HUES6 (cell line): ENCODE data around the gene GTPBP6.

ENCODE experiments used
- H3K27ac ChIP-seq: 2 replicates; pipeline ENCODE4 v1.7.0; 2013; ENCODE audit warnings: low read depth, mild to moderate bottlenecking, low read length, inconsistent platforms
- H3K27me3 ChIP-seq: 2 replicates; pipeline ENCODE4 v1.6.1; 2013; ENCODE audit warnings: low read length; ENCODE audit not compliant: control insufficient read depth, insufficient read depth
- H3K36me3 ChIP-seq: 2 replicates; pipeline ENCODE4 v1.6.1; 2013; ENCODE audit warnings: low read length; ENCODE audit not compliant: control insufficient read depth, insufficient read depth
- H3K4me1 ChIP-seq: 2 replicates; pipeline ENCODE4 v1.6.1; 2013; ENCODE audit warnings: low read length; ENCODE audit not compliant: control insufficient read depth, insufficient read depth
- H3K4me3 ChIP-seq: 2 replicates; pipeline ENCODE4 v1.5.1; 2013; ENCODE audit warnings: low read depth, low read length
- H3K9ac ChIP-seq: one replicate; pipeline ENCODE4 v1.6.1; 2013; ENCODE audit warnings: mild to moderate bottlenecking, low read length
- H3K9me3 ChIP-seq: 2 replicates; pipeline ENCODE4 v1.6.1; 2013; ENCODE audit warnings: low read depth, low read length; ENCODE audit not compliant: control insufficient read depth, insufficient read depth

GTPBP6 gene

DNA sequence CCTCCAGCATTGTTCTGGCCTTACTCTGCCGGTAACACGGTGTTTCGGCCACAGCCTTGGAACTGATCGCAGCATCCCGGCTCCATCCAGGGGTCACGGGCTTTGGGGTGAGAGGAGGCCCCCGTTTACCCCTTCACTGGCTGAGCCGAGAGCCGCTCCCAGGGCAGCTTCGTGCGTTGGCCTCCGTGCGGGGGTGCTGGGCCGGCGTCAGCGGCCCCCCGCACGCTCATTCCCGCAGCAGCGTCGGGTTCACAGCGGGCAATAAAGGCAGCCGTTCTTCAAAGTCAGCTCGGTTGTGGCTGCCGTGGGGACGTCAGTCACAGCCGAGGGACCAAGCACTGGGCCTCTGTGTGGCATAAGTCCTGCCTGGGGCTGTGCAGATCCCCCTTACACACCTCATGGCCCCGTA lies 62.7 kb downstream of the GTPBP6 start:
- Histone ChIP-seq H3K4me3 (no peak overlapping the region), H3K27me3 (no peaks in the 10 kb centered on the region; the same call in 1 of the 2 replicates), H3K27ac (no peak overlapping the region), H3K9me3 (peaks cover 2% of the 10 kb centered on the region; the same call in 1 of the 2 replicates), H3K36me3 (no peaks in the 10 kb centered on the region), H3K9ac (no peak overlapping the region), H3K4me1 (peaks cover 1% of the 10 kb centered on the region; the same call in 1 of the 2 replicates)
